Keratinocyte (primary cell): ENCODE results near the gene CAPZB.

Experiments used
- EZH2 ChIP-seq: IDR thresholded peaks from one replicate; pipeline ENCODE4 v1.6.1; 2012; ENCODE audit warnings: inconsistent platforms, mild to moderate bottlenecking, low read length, moderate library complexity
- TF ChIP-seq, protein P1 (sequence below), 3 experiments: IDR thresholded peaks in 1 of 3; conservative IDR thresholded peaks in 1 of 3; optimal IDR thresholded peaks in 1 of 3; 2 replicates in 2 of 3; 3 replicates in 1 of 3; pipeline versions ENCODE3 to v1.5.1; 2011; ENCODE audit warnings: low read length in 3 of 3, mild to moderate bottlenecking in 3 of 3, moderate library complexity in 2 of 3, control low read depth in 1 of 3, inconsistent platforms in 1 of 3; ENCODE audit not compliant: insufficient read depth in 2 of 3; ENCODE audit errors: extremely low read depth in 1 of 3

GRCh38 chr1:19528438-19528837 lies 43.1 kb upstream of the CAPZB start:
- TF ChIP-seq, protein P1, sequence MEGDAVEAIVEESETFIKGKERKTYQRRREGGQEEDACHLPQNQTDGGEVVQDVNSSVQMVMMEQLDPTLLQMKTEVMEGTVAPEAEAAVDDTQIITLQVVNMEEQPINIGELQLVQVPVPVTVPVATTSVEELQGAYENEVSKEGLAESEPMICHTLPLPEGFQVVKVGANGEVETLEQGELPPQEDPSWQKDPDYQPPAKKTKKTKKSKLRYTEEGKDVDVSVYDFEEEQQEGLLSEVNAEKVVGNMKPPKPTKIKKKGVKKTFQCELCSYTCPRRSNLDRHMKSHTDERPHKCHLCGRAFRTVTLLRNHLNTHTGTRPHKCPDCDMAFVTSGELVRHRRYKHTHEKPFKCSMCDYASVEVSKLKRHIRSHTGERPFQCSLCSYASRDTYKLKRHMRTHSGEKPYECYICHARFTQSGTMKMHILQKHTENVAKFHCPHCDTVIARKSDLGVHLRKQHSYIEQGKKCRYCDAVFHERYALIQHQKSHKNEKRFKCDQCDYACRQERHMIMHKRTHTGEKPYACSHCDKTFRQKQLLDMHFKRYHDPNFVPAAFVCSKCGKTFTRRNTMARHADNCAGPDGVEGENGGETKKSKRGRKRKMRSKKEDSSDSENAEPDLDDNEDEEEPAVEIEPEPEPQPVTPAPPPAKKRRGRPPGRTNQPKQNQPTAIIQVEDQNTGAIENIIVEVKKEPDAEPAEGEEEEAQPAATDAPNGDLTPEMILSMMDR (optimal IDR thresholded peaks at IDR 0.05 in 1 of 3, IDR thresholded peaks at IDR 0.05 in 1 of 3, conservative IDR thresholded peaks at IDR 0.05 in 1 of 3; ENCODE audit: extremely low read depth in 1 of 3, insufficient read depth in 2 of 3, low read length in 3 of 3), result no peak
- no peak for TF ChIP-seq EZH2
